Nephron progenitor cell (in vitro differentiated cells): Measurements from ENCODE around the gene ITPKA.

ENCODE experiments used
- DNase-seq: peaks from one replicate; pipeline ENCODE4 v3.0.0; 2021
- H3K27ac Mint-ChIP-seq: 2 replicates; pipeline ENCODE4 v1.8.0; 2021; ENCODE audit warnings: mild to moderate bottlenecking, moderate library complexity, mixed read lengths
- H3K27me3 Mint-ChIP-seq: 2 replicates; pipeline ENCODE4 v1.8.0; 2021; ENCODE audit warnings: mild to moderate bottlenecking, low read depth, mixed read lengths; ENCODE audit not compliant: poor library complexity
- H3K36me3 Mint-ChIP-seq: 2 replicates; pipeline ENCODE4 v1.8.0; 2021; ENCODE audit warnings: low read depth, mixed read lengths
- H3K4me1 Mint-ChIP-seq: 2 replicates; pipeline ENCODE4 v1.8.0; 2021; ENCODE audit warnings: mixed read lengths
- H3K4me3 Mint-ChIP-seq: 2 replicates; pipeline ENCODE4 v1.8.0; 2021; ENCODE audit warnings: mild to moderate bottlenecking, moderate library complexity, mixed read lengths
- H3K9me3 Mint-ChIP-seq: 2 replicates; pipeline ENCODE4 v1.8.0; 2021; ENCODE audit warnings: mild to moderate bottlenecking, moderate library complexity, mixed read lengths
- TF ChIP-seq, protein P1 (sequence below): fragments of 200-600 bp; sonication (generic); IDR thresholded peaks from 2 replicates; pipeline ENCODE4 v1.5.0; 2021; ENCODE audit warnings: antibody characterized with exemption

Gene ITPKA

GRCh38 chr15:41498657-41499056, 5.0 kb downstream of the ITPKA start:
- no peaks in the 10 kb centered on the region for H3K36me3 Mint-ChIP-seq
- H3K27ac Mint-ChIP-seq = no peak overlapping the region
- H3K9me3 Mint-ChIP-seq = no peaks in the 10 kb centered on the region
- no peak overlapping the region for H3K4me3 Mint-ChIP-seq
- peaks cover 12% of the 10 kb centered on the region for H3K4me1 Mint-ChIP-seq
- TF ChIP-seq, protein P1, sequence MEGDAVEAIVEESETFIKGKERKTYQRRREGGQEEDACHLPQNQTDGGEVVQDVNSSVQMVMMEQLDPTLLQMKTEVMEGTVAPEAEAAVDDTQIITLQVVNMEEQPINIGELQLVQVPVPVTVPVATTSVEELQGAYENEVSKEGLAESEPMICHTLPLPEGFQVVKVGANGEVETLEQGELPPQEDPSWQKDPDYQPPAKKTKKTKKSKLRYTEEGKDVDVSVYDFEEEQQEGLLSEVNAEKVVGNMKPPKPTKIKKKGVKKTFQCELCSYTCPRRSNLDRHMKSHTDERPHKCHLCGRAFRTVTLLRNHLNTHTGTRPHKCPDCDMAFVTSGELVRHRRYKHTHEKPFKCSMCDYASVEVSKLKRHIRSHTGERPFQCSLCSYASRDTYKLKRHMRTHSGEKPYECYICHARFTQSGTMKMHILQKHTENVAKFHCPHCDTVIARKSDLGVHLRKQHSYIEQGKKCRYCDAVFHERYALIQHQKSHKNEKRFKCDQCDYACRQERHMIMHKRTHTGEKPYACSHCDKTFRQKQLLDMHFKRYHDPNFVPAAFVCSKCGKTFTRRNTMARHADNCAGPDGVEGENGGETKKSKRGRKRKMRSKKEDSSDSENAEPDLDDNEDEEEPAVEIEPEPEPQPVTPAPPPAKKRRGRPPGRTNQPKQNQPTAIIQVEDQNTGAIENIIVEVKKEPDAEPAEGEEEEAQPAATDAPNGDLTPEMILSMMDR = no peak
- peaks cover 97% of the 10 kb centered on the region for H3K27me3 Mint-ChIP-seq
- no peak for DNase-seq

DNA sequence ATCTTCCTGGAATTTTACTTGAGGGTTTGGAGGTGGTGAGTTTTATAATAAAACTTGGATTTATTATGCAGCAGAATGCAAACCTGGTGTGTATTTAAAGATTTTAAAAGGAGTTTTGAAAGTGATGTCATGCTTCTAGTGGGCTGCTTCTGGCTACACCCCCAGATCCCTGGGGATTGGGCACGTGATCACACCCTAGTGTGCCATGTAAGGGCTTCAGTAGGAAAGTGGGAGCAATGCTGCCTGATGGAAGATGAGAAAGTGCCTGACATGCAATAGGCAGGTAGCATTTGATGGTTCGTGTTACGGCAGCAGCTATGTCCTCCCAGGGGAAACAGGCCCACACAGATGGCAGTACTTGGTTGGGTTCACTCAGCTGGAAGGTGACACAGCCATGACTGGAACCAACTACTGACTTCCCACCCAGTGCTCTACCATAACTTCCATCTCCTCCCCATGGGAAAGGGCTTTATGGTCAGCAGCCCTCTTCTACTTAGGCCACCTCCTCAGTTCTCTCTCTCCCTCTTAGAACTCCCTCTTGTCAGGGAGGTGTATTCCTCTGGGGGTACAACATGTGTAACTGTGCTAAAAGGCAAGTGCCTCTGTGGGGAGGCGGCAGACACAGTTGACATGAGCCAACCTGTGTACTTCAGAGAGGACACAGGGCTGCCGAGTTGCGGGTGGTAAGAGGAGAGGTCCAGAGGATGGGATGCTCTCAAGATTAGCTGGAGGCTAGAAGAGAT, 5.6 kb downstream of the ITPKA start:
- Mint-ChIP-seq H3K27ac (no peak overlapping the region), H3K4me1 (peaks cover 12% of the 10 kb centered on the region), H3K36me3 (no peaks in the 10 kb centered on the region), H3K27me3 (peaks cover 100% of the 10 kb centered on the region), H3K9me3 (no peaks in the 10 kb centered on the region), H3K4me3 (no peak overlapping the region)
- no peak for DNase-seq
- TF ChIP-seq, protein P1 = no peak

DNA sequence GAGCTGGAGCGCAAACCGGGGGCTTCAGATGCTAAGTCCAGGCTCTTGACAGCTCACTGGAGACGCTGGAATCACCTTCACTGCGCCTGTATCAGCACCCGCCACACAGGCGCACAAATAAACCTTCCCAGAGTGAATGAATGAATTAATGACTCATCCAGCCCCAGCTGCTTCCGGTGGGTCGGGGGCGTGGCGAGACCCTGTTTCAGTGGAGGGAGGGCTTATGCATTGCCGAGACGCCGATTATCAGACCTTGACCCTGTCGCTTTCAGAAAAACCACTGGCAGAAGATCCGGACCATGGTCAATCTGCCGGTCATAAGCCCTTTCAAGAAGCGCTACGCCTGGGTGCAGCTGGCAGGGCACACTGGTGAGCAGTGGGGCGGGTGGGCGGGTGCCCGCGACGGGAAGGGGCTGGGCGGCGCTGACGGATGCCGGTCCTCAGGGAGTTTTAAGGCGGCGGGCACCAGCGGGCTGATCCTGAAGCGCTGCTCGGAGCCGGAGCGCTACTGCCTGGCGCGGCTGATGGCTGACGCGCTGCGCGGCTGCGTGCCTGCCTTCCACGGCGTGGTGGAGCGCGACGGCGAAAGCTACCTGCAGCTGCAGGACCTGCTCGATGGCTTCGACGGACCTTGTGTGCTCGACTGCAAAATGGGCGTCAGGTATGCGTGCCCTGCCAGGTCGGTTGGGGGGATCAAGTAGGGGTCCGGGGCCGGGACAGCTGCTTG, 7.7 kb downstream of the ITPKA start:
- no peak overlapping the region for H3K27ac Mint-ChIP-seq
- peak overlapping the region; percentile 71 for H3K4me3 Mint-ChIP-seq
- peaks cover 100% of the 10 kb centered on the region for H3K27me3 Mint-ChIP-seq
- DNase-seq = peak; percentile 52
- H3K4me1 Mint-ChIP-seq = peaks cover 12% of the 10 kb centered on the region
- H3K9me3 Mint-ChIP-seq = no peaks in the 10 kb centered on the region
- no peaks in the 10 kb centered on the region for H3K36me3 Mint-ChIP-seq
- TF ChIP-seq, protein P1 = no peak

- H3K4me1 Mint-ChIP-seq = peaks cover 12% of the 10 kb centered on the region
- H3K4me3 Mint-ChIP-seq = peak overlapping the region; percentile 47
- peaks cover 100% of the 10 kb centered on the region for H3K27me3 Mint-ChIP-seq
- no peaks in the 10 kb centered on the region for H3K36me3 Mint-ChIP-seq
- DNase-seq = peak; percentile 29
- H3K9me3 Mint-ChIP-seq = no peaks in the 10 kb centered on the region
- H3K27ac Mint-ChIP-seq = no peak overlapping the region
- TF ChIP-seq, protein P1 = no peak
Observed at GRCh38 chr15:41501931-41502794, 8.5 kb downstream of the ITPKA start.

GRCh38 chr15:41502795-41503668, 9.4 kb downstream of the ITPKA start:
- peak; percentile 53 for DNase-seq
- H3K36me3 Mint-ChIP-seq = no peaks in the 10 kb centered on the region
- H3K4me1 Mint-ChIP-seq = peaks cover 12% of the 10 kb centered on the region
- no peak overlapping the region for H3K27ac Mint-ChIP-seq
- peak overlapping the region; percentile 54 for H3K4me3 Mint-ChIP-seq
- TF ChIP-seq, protein P1 = no peak
- peaks cover 100% of the 10 kb centered on the region for H3K27me3 Mint-ChIP-seq
- no peaks in the 10 kb centered on the region for H3K9me3 Mint-ChIP-seq
